ENCODE measurements around the gene TAS2R14. TPM values are rescaled to one million over a fixed set of nuclear protein-coding genes. Genes with fewer than 3 reads are reported as not detected.

The TAS2R14 gene
- 1 to 10 TPM; 2.3 to 3.1 (median 2.9) TPM for polyA plus RNA-seq (ENCODE audit: insufficient read length in 3 of 3)

- DNase-seq (ENCODE audit: low read depth in 3 of 3, low spot score in 2 of 3), result no peak
Measured at GRCh38 chr12:10939163-10939562, at the start of gene TAS2R14. Gene TAS2R14 (minus strand): TSS chr12:10939263. CDS start chr12:10939207, 56 bp downstream.

GRCh38 chr12:10986812-10987211 is 47.7 kb upstream of the TAS2R14 start, which contains the start of gene TAS2R50:
Gene TAS2R50 (minus strand): TSS chr12:10986912. CDS start chr12:10986860, 52 bp downstream.
- DNase-seq (ENCODE audit: low read depth in 3 of 3, low spot score in 2 of 3), result no peak

- DNase-seq (ENCODE audit: low read depth in 3 of 3, low spot score in 2 of 3), result no peak
Measured at GRCh38 chr12:10982244-10982643, 43.2 kb upstream of the TAS2R14 start.

GRCh38 chr12:10974965-10975364 is 35.9 kb upstream of the TAS2R14 start:
- DNase-seq (ENCODE audit: low read depth in 3 of 3, low spot score in 2 of 3), result no peak

- no peak for DNase-seq (ENCODE audit: low read depth in 3 of 3, low spot score in 2 of 3)
Measured at GRCh38 chr12:10968765-10969456, 29.8 kb upstream of the TAS2R14 start.

- DNase-seq (ENCODE audit: low read depth in 3 of 3, low spot score in 2 of 3), result no peak
Measured at GRCh38 chr12:10967409-10967808, 28.3 kb upstream of the TAS2R14 start.

- no peak for DNase-seq (ENCODE audit: low read depth in 3 of 3, low spot score in 2 of 3)
Measured at GRCh38 chr12:10966314-10966713, 27.3 kb upstream of the TAS2R14 start.

- DNase-seq (ENCODE audit: low read depth in 3 of 3, low spot score in 2 of 3), result no peak
Measured at GRCh38 chr12:10965476-10965875, 26.4 kb upstream of the TAS2R14 start.

- no peak for DNase-seq (ENCODE audit: low read depth in 3 of 3, low spot score in 2 of 3)
Measured at GRCh38 chr12:10960211-10960610, 21.1 kb upstream of the TAS2R14 start.

GRCh38 chr12:10959804-10960203 is 20.7 kb upstream of the TAS2R14 start:
- no peak for DNase-seq (ENCODE audit: low read depth in 3 of 3, low spot score in 2 of 3)

- no peak for DNase-seq (ENCODE audit: low read depth in 3 of 3, low spot score in 2 of 3)
Measured at GRCh38 chr12:10957741-10958140, 18.7 kb upstream of the TAS2R14 start.

GRCh38 chr12:10956085-10956484 is 17.0 kb upstream of the TAS2R14 start:
- no peak for DNase-seq (ENCODE audit: low read depth in 3 of 3, low spot score in 2 of 3)

- no peak for DNase-seq (ENCODE audit: low read depth in 3 of 3, low spot score in 2 of 3)
Measured at GRCh38 chr12:10952645-10953044, 13.6 kb upstream of the TAS2R14 start.

GRCh38 chr12:10943167-10943566 is 4.1 kb upstream of the TAS2R14 start:
- no peak for DNase-seq (ENCODE audit: low read depth in 3 of 3, low spot score in 2 of 3)

- no peak for DNase-seq (ENCODE audit: low read depth in 3 of 3, low spot score in 2 of 3)
Measured at GRCh38 chr12:10941916-10942607, 3.0 kb upstream of the TAS2R14 start.

- DNase-seq (ENCODE audit: low read depth in 3 of 3, low spot score in 2 of 3), result no peak
Measured at GRCh38 chr12:10941369-10941768, 2.3 kb upstream of the TAS2R14 start.

- no peak for DNase-seq (ENCODE audit: low read depth in 3 of 3, low spot score in 2 of 3)
Measured at GRCh38 chr12:10940389-10940788, 1.3 kb upstream of the TAS2R14 start.

GRCh38 chr12:10936506-10936905 is 2.6 kb downstream of the TAS2R14 start:
- DNase-seq (ENCODE audit: low read depth in 3 of 3, low spot score in 2 of 3), result no peak

GRCh38 chr12:10928746-10929286 is 10.2 kb downstream of the TAS2R14 start, which contains the start of gene PRH2:
Gene PRH2 (plus strand): TSS chr12:10929236. CDS start chr12:10929274, 38 bp downstream.
- no peak for DNase-seq (ENCODE audit: low read depth in 3 of 3, low spot score in 2 of 3)

GRCh38 chr12:10926269-10926668 is 12.8 kb downstream of the TAS2R14 start:
- DNase-seq (ENCODE audit: low read depth in 3 of 3, low spot score in 2 of 3), result no peak

GRCh38 chr12:10919809-10920208 is 19.3 kb downstream of the TAS2R14 start:
- DNase-seq (ENCODE audit: low read depth in 3 of 3, low spot score in 2 of 3), result no peak

GRCh38 chr12:10910380-10910779 is 28.7 kb downstream of the TAS2R14 start:
- DNase-seq (ENCODE audit: low read depth in 3 of 3, low spot score in 2 of 3), result no peak
